Karpas-422 (cell line): ENCODE results near the gene ELMOD1. TPM values are rescaled to one million over a fixed set of nuclear protein-coding genes. Genes with fewer than 3 reads are reported as not detected.

Experiments used
- DNase-seq: peaks from one replicate; pipeline ENCODE4 v3.0.0-alpha.2; 2015
- H2AFZ ChIP-seq: fragments of 200-600 bp; sonication (generic); 2 replicates; pipeline ENCODE4 v1.6.1; 2014; ENCODE audit warnings: antibody characterized with exemption, low read length, mixed read lengths
- H3K27ac ChIP-seq: fragments of 200-600 bp; sonication (generic); 2 replicates; pipeline ENCODE4 v1.5.1; 2014; ENCODE audit warnings: mild to moderate bottlenecking, low read length, moderate library complexity
- H3K27me3 ChIP-seq: fragments of 200-600 bp; sonication (generic); 2 replicates; pipeline ENCODE4 v1.6.1; 2014; ENCODE audit warnings: low read length, mixed read lengths
- H3K36me3 ChIP-seq: fragments of 200-600 bp; sonication (generic); 2 replicates; pipeline ENCODE4 v1.6.1; 2014; ENCODE audit warnings: low read length, mixed read lengths; ENCODE audit not compliant: insufficient read depth
- H3K4me1 ChIP-seq: fragments of 200-600 bp; sonication (generic); 2 replicates; pipeline ENCODE4 v1.6.1; 2014; ENCODE audit warnings: mild to moderate bottlenecking, low read length, mixed read lengths
- H3K4me2 ChIP-seq: fragments of 200-600 bp; sonication (generic); 2 replicates; pipeline ENCODE4 v1.6.1; 2014; ENCODE audit warnings: low read length, low read depth, mild to moderate bottlenecking; ENCODE audit not compliant: poor library complexity, severe bottlenecking
- H3K4me3 ChIP-seq: fragments of 200-600 bp; sonication (generic); 2 replicates; pipeline ENCODE4 v1.5.1; 2014; ENCODE audit warnings: mild to moderate bottlenecking, antibody characterized with exemption, low read length, mixed read lengths
- H3K79me2 ChIP-seq: fragments of 200-600 bp; sonication (generic); 2 replicates; pipeline ENCODE4 v1.6.1; 2014; ENCODE audit warnings: mild to moderate bottlenecking, low read length, mixed read lengths
- H3K9ac ChIP-seq: fragments of 200-600 bp; sonication (generic); 2 replicates; pipeline ENCODE4 v1.6.0; 2014; ENCODE audit warnings: low read length
- H3K9me2 ChIP-seq: fragments of 200-600 bp; sonication (generic), shearing (Covaris generic); replicated peaks from 2 replicates; pipeline ENCODE4 v1.6.0; 2014; ENCODE audit warnings: mild to moderate bottlenecking, low read length, moderate library complexity; ENCODE audit not compliant: insufficient read depth
- H3K9me3 ChIP-seq: fragments of 300-700, 200-600 bp; sonication (generic); 2 replicates; pipeline ENCODE4 v1.6.1; 2014; ENCODE audit warnings: low read length, mixed read lengths
- H4K20me1 ChIP-seq: fragments of 200-600 bp; sonication (generic); 2 replicates; pipeline ENCODE4 v1.6.1; 2014; ENCODE audit warnings: mild to moderate bottlenecking, antibody characterized with exemption, low read length, low read depth; ENCODE audit not compliant: insufficient read depth
- total RNA-seq: library from RNA; depleted of rRNA; stranded (reverse); fragments of >200 nt; shearing (Covaris generic); gene quantifications from 2 replicates; pipeline ENCODE4 v1.2.3, GENCODE V29; 2014; ENCODE audit warnings: low replicate concordance

Gene ELMOD1
- total RNA-seq, 1 experiment from 2014 or later = 2.0 TPM

GRCh38 chr11:107678632-107678971 lies 87.7 kb downstream of the ELMOD1 start:
- Histone ChIP-seq H3K4me1 (peaks cover 9% of the 10 kb centered on the region; the same call in 1 of the 2 replicates), H3K9me3 (no peaks in the 10 kb centered on the region), H3K9me2 (no peaks in the 10 kb centered on the region), H3K79me2 (no peaks in the 10 kb centered on the region), H4K20me1 (no peaks in the 10 kb centered on the region), H3K4me2 (no peak overlapping the region), H3K9ac (no peak overlapping the region), H2AFZ (no peak overlapping the region), H3K27me3 (no peaks in the 10 kb centered on the region), H3K27ac (no peak overlapping the region), H3K4me3 (no peak overlapping the region), H3K36me3 (no peaks in the 10 kb centered on the region)
- no peak for DNase-seq

GRCh38 chr11:107679255-107680024 lies 88.5 kb downstream of the ELMOD1 start:
- H3K4me3 ChIP-seq = no peak overlapping the region
- peaks cover 9% of the 10 kb centered on the region; the same call in 1 of the 2 replicates for H3K4me1 ChIP-seq
- H3K79me2 ChIP-seq = no peaks in the 10 kb centered on the region
- H3K27ac ChIP-seq = no peak overlapping the region
- no peaks in the 10 kb centered on the region for H3K9me2 ChIP-seq
- H3K27me3 ChIP-seq = no peaks in the 10 kb centered on the region
- H3K4me2 ChIP-seq = no peak overlapping the region
- no peak overlapping the region for H2AFZ ChIP-seq
- no peak overlapping the region for H3K9ac ChIP-seq
- no peaks in the 10 kb centered on the region for H4K20me1 ChIP-seq
- DNase-seq = no peak
- no peaks in the 10 kb centered on the region for H3K36me3 ChIP-seq
- H3K9me3 ChIP-seq = no peaks in the 10 kb centered on the region

GRCh38 chr11:107682171-107682570 lies 91.2 kb downstream of the ELMOD1 start:
- DNase-seq = no peak
- H3K4me3 ChIP-seq = no peak overlapping the region
- H3K79me2 ChIP-seq = no peaks in the 10 kb centered on the region
- H3K27me3 ChIP-seq = no peaks in the 10 kb centered on the region
- H3K4me2 ChIP-seq = no peak overlapping the region
- H3K27ac ChIP-seq = no peak overlapping the region
- no peak overlapping the region for H3K9ac ChIP-seq
- no peaks in the 10 kb centered on the region for H3K4me1 ChIP-seq
- no peaks in the 10 kb centered on the region for H3K9me2 ChIP-seq
- no peaks in the 10 kb centered on the region for H4K20me1 ChIP-seq
- H3K36me3 ChIP-seq = no peaks in the 10 kb centered on the region
- H2AFZ ChIP-seq = no peak overlapping the region
- H3K9me3 ChIP-seq = no peaks in the 10 kb centered on the region

GRCh38 chr11:107682572-107682971 lies 91.6 kb downstream of the ELMOD1 start:
- no peaks in the 10 kb centered on the region for H3K4me1 ChIP-seq
- H3K4me2 ChIP-seq = no peak overlapping the region
- H3K36me3 ChIP-seq = no peaks in the 10 kb centered on the region
- no peaks in the 10 kb centered on the region for H3K9me2 ChIP-seq
- H3K9me3 ChIP-seq = no peaks in the 10 kb centered on the region
- H3K27ac ChIP-seq = no peak overlapping the region
- DNase-seq = no peak
- no peaks in the 10 kb centered on the region for H3K27me3 ChIP-seq
- H3K9ac ChIP-seq = no peak overlapping the region
- no peak overlapping the region for H3K4me3 ChIP-seq
- no peak overlapping the region for H2AFZ ChIP-seq
- H3K79me2 ChIP-seq = no peaks in the 10 kb centered on the region
- no peaks in the 10 kb centered on the region for H4K20me1 ChIP-seq

GRCh38 chr11:107683061-107683460 lies 92.1 kb downstream of the ELMOD1 start:
- Histone ChIP-seq H3K9me2 (no peaks in the 10 kb centered on the region), H3K36me3 (no peaks in the 10 kb centered on the region), H3K4me3 (no peak overlapping the region), H3K79me2 (no peaks in the 10 kb centered on the region), H3K27ac (no peak overlapping the region), H3K4me1 (peaks cover under 1% of the 10 kb centered on the region; the same call in 1 of the 2 replicates), H4K20me1 (no peaks in the 10 kb centered on the region), H3K9ac (no peak overlapping the region), H3K9me3 (no peaks in the 10 kb centered on the region), H3K4me2 (no peak overlapping the region), H3K27me3 (no peaks in the 10 kb centered on the region), H2AFZ (no peak overlapping the region)
- DNase-seq = no peak

- DNase-seq = peak; percentile 64
- no peaks in the 10 kb centered on the region for H3K79me2 ChIP-seq
- peaks cover 6% of the 10 kb centered on the region; the same call in 1 of the 2 replicates for H3K4me1 ChIP-seq
- no peak overlapping the region for H3K9ac ChIP-seq
- H3K4me2 ChIP-seq = no peak overlapping the region
- H3K4me3 ChIP-seq = no peak overlapping the region
- H4K20me1 ChIP-seq = no peaks in the 10 kb centered on the region
- H2AFZ ChIP-seq = no peak overlapping the region
- H3K27ac ChIP-seq = no peak overlapping the region
- H3K27me3 ChIP-seq = no peaks in the 10 kb centered on the region
- no peaks in the 10 kb centered on the region for H3K36me3 ChIP-seq
- H3K9me2 ChIP-seq = no peaks in the 10 kb centered on the region
- no peaks in the 10 kb centered on the region for H3K9me3 ChIP-seq
Measured at GRCh38 chr11:107683807-107684206, 92.9 kb downstream of the ELMOD1 start.

- Histone ChIP-seq H4K20me1 (no peaks in the 10 kb centered on the region), H3K9me3 (no peaks in the 10 kb centered on the region), H3K36me3 (no peaks in the 10 kb centered on the region), H3K27me3 (no peaks in the 10 kb centered on the region), H3K27ac (no peak overlapping the region), H3K4me2 (peak overlapping the region; percentile 6), H3K79me2 (no peaks in the 10 kb centered on the region), H2AFZ (peak overlapping the region; percentile 54), H3K4me1 (peaks cover 8% of the 10 kb centered on the region; the same call in 1 of the 2 replicates), H3K9me2 (no peaks in the 10 kb centered on the region), H3K4me3 (no peak overlapping the region), H3K9ac (no peak overlapping the region)
- DNase-seq = peak; percentile 58
Measured at GRCh38 chr11:107688322-107688918, 97.5 kb downstream of the ELMOD1 start.

- Histone ChIP-seq H3K9me2 (no peaks in the 10 kb centered on the region), H3K4me3 (no peak overlapping the region), H3K4me1 (peaks cover 8% of the 10 kb centered on the region; the same call in 1 of the 2 replicates), H3K27me3 (no peaks in the 10 kb centered on the region), H3K27ac (no peak overlapping the region), H3K36me3 (no peaks in the 10 kb centered on the region), H3K9me3 (no peaks in the 10 kb centered on the region), H2AFZ (no peak overlapping the region), H4K20me1 (no peaks in the 10 kb centered on the region), H3K79me2 (no peaks in the 10 kb centered on the region), H3K4me2 (peak overlapping the region; percentile 19), H3K9ac (no peak overlapping the region)
- DNase-seq = peak; percentile 93
Measured at GRCh38 chr11:107689317-107690202, 98.6 kb downstream of the ELMOD1 start.
